Lung (tissue), 12 donors: ENCODE results near the gene CENATAC. TPM values are rescaled to one million over a fixed set of nuclear protein-coding genes. Genes with fewer than 3 reads are reported as not detected.
"Not testable (repeated sequence)": the region's sequence is repeated elsewhere in the genome, so short reads cannot be mapped to it uniquely, and the experiment has no call there.

Experiments
- ATAC-seq: fragments of 200-7000 bp; cut with Tn5 transposase; one replicate; pipeline ENCODE4 v1.9.1; 2020; ENCODE audit warnings: moderate number of reproducible peaks; ENCODE audit not compliant: insufficient read depth, low FRiP score
- DNase-seq, 3 donors: peaks; one replicate each; pipeline ENCODE4 v3.0.0-alpha.2; 2013 to 2017
- H3K27ac ChIP-seq, 2 donors: one replicate each; pipeline ENCODE4 v1.5.1; 2013; ENCODE audit warnings: mild to moderate bottlenecking in 2 of 2, moderate library complexity in 2 of 2, control low read depth in 1 of 2, inconsistent platforms in 1 of 2, low read depth in 1 of 2, low read length in 1 of 2
- H3K27me3 ChIP-seq, 3 donors: one replicate each; pipeline ENCODE4 v1.5.1; 2013; ENCODE audit warnings: low read length in 2 of 3; ENCODE audit not compliant: control insufficient read depth in 3 of 3, insufficient read depth in 3 of 3
- H3K36me3 ChIP-seq, 4 donors: one replicate each; pipeline ENCODE4 v1.5.1; 2013; ENCODE audit warnings: low read length in 4 of 4, mild to moderate bottlenecking in 1 of 4, moderate library complexity in 1 of 4; ENCODE audit not compliant: control insufficient read depth in 4 of 4, insufficient read depth in 4 of 4
- H3K4me1 ChIP-seq, 5 donors: one replicate each; pipeline ENCODE4 v1.5.1; 2013; ENCODE audit warnings: low read length in 5 of 5, mild to moderate bottlenecking in 2 of 5, moderate library complexity in 1 of 5; ENCODE audit not compliant: control insufficient read depth in 5 of 5, insufficient read depth in 5 of 5
- H3K4me3 ChIP-seq: one replicate; pipeline ENCODE4 v1.5.1; 2013; ENCODE audit warnings: mild to moderate bottlenecking, control low read depth, moderate library complexity
- H3K9ac ChIP-seq, 2 donors: one replicate each; pipeline ENCODE4 v1.5.1; 2013; ENCODE audit warnings: low read length in 2 of 2, control low read depth in 1 of 2; ENCODE audit not compliant: insufficient read depth in 1 of 2
- H3K9me3 ChIP-seq, 4 donors: one replicate each; pipeline ENCODE4 v1.5.1; 2013; ENCODE audit warnings: low read length in 3 of 4, mild to moderate bottlenecking in 1 of 4, moderate library complexity in 1 of 4; ENCODE audit not compliant: control insufficient read depth in 4 of 4, insufficient read depth in 3 of 4
- CTCF ChIP-seq: IDR thresholded peaks from 2 replicates; pipeline ENCODE4 v1.5.1; 2012; ENCODE audit warnings: mild to moderate bottlenecking; ENCODE audit errors: control extremely low read depth, extremely low read depth
- WGBS, 2 donors: extraction: QIAGEN DNeasy Blood & Tissue Kit; methylation state at CpG; one replicate each; pipeline ENCODE4 v1.1.7; 2013; 5-methylcytosine and 5-hydroxymethylcytosine counted together
- polyA plus RNA-seq, 2 donors: library from polyadenylated mRNA; stranded (reverse); fragments of 200-250 nt; gene quantifications; one replicate each; pipeline ENCODE4 v1.2.1, GENCODE V29; 2013
- total RNA-seq, 2 donors: library from RNA; depleted of rRNA in 1 of 2; stranded (reverse); fragments of >200 nt in 1 of 2; gene quantifications; one replicate each; pipeline ENCODE4 v1.2.1, GENCODE V29; 2014 to 2021
- donor health status: control.
- donor health status: control.
- donor health status: Bipolar disorder and iron deficiency.
- donor health status: healthy.
- donor health status: DM: yes; HTN: yes; CAD: no.

Gene CENATAC
- total and polyA plus RNA-seq, 4 donors = 12.3 to 97.5 (median 53.5) TPM

- no peak for TF ChIP-seq CTCF
- Histone ChIP-seq H3K4me1 (peaks cover 0 to 4% (median 0%) of the 10 kb centered on the region in 5 donors), H3K27ac (no peak overlapping the region), H3K27me3 (no peaks in the 10 kb centered on the region), H3K36me3 (no peaks in the 10 kb centered on the region), H3K9ac (no peak overlapping the region), H3K9me3 (no peaks in the 10 kb centered on the region), H3K4me3 (no peak overlapping the region)
- no peak for ATAC-seq
- no peak for DNase-seq
- 90 to 91% methylated on average over 3 of the region's 3 CpGs for WGBS, 2 donors
These were observed 36.9 kb downstream of the CENATAC start for GRCh38 chr11:119034813-119035212.

GRCh38 chr11:119038884-119039283, 40.9 kb downstream of the CENATAC start:
- ATAC-seq = no peak
- H3K9me3 ChIP-seq = no peaks in the 10 kb centered on the region
- no peak overlapping the region for H3K9ac ChIP-seq
- no peaks in the 10 kb centered on the region for H3K36me3 ChIP-seq
- WGBS, 2 donors = 88% methylated on average over 5 of the region's 5 CpGs
- H3K4me3 ChIP-seq = no peak overlapping the region
- DNase-seq = no peak
- no peaks in the 10 kb centered on the region for H3K27me3 ChIP-seq
- TF ChIP-seq CTCF = no peak
- H3K27ac ChIP-seq = no peak overlapping the region
- H3K4me1 ChIP-seq = no peaks in the 10 kb centered on the region

GRCh38 chr11:119039471-119039870, 41.5 kb downstream of the CENATAC start:
- not testable (repeated sequence) for H3K9me3 ChIP-seq, H3K27ac ChIP-seq, ATAC-seq, DNase-seq, H3K36me3 ChIP-seq, H3K9ac ChIP-seq, H3K27me3 ChIP-seq, H3K4me3 ChIP-seq, H3K4me1 ChIP-seq
- WGBS, 2 donors = 18 to 32% methylated on average over 7 to 11 of the region's 11 CpGs

- Histone ChIP-seq H3K36me3 (peaks cover 5 to 23% (median 9%) of the 10 kb centered on the region in 4 donors), H3K9ac (no peak overlapping the region), H3K27ac (no peak overlapping the region), H3K27me3 (no peaks in the 10 kb centered on the region), H3K4me3 (no peak overlapping the region), H3K9me3 (no peaks in the 10 kb centered on the region), H3K4me1 (no peaks in the 10 kb centered on the region)
- no peak for ATAC-seq
- TF ChIP-seq CTCF = no peak
- DNase-seq = no peak
- WGBS, 2 donors = 90 to 94% methylated on average over 4 of the region's 4 CpGs
These were observed 44.0 kb downstream of the CENATAC start for GRCh38 chr11:119041821-119042514.
